Panc1 (cell line): ENCODE measurements around the gene SPATA45.

Experiments used
- CTCF ChIP-seq: fragments of 450-650 bp; IDR thresholded peaks from 2 replicates; pipeline ENCODE4 v1.5.1; 2017; ENCODE audit warnings: mild to moderate bottlenecking
- POLR2AphosphoS5 ChIP-seq: IDR thresholded peaks from 2 replicates; pipeline ENCODE4 v1.6.1; 2012; ENCODE audit warnings: mild to moderate bottlenecking, low read depth, low read length, moderate library complexity
- TCF7L2 ChIP-seq: IDR thresholded peaks from 2 replicates; pipeline ENCODE4 v1.6.1; 2011; ENCODE audit warnings: mild to moderate bottlenecking, low read depth, low read length, inconsistent platforms

GRCh38 chr1:212780759-212781158 is 66.7 kb downstream of the SPATA45 start:
- TF ChIP-seq CTCF: no peak
- no peak for TF ChIP-seq POLR2AphosphoS5
- TF ChIP-seq TCF7L2: no peak
